ENCODE measurements around the gene ZNF181. TPM values are rescaled to one million over a fixed set of nuclear protein-coding genes. Genes with fewer than 3 reads are reported as not detected.

ZNF181 gene
- total and polyA plus RNA-seq, 2 experiments from 2014 or later, result 11.5 to 14.5 TPM

- Histone ChIP-seq H3K27ac (no peak overlapping the region), H3K4me1 (ENCODE audit: insufficient read depth) (no peaks in the 10 kb centered on the region), H3K79me2 (no peaks in the 10 kb centered on the region), H3K4me3 (no peak overlapping the region), H4K20me1 (ENCODE audit: insufficient read depth, poor library complexity, severe bottlenecking) (no peaks in the 10 kb centered on the region), H2AFZ (no peak overlapping the region), H3K36me3 (replicated peaks; ENCODE audit: insufficient read depth, low read depth) (no peaks in the 10 kb centered on the region), H3K9me2 (replicated peaks; ENCODE audit: insufficient read depth) (no peaks in the 10 kb centered on the region), H3K27me3 (no peaks in the 10 kb centered on the region), H3K4me2 (no peak overlapping the region), H3K9me3 (ENCODE audit: low read depth) (no peaks in the 10 kb centered on the region)
- TF ChIP-seq EZH2 (IDR thresholded peaks at IDR 0.05; ENCODE audit: borderline replicate concordance), result no peak
- TF ChIP-seq CTCF (IDR thresholded peaks at IDR 0.05; ENCODE audit: poor library complexity), result no peak
- TF ChIP-seq EZH2phosphoT487 (IDR thresholded peaks at IDR 0.05; ENCODE audit: low read depth, severe bottlenecking, unreplicated experiment), result no peak
- DNase-seq (ENCODE audit: low spot score), result no peak
- 48% methylated on average over 2 of the region's 2 CpGs for WGBS (ENCODE audit: low lambda C conversion rate, missing lambda C conversion rate)
These were observed 54.0 kb downstream of the ZNF181 start for GRCh38 chr19:34788074-34788473.

GRCh38 chr19:34793565-34793964 lies 59.5 kb downstream of the ZNF181 start:
- H3K4me2 ChIP-seq, result no peak overlapping the region
- no peak for DNase-seq (ENCODE audit: low spot score)

GRCh38 chr19:34794066-34794960 lies 60.3 kb downstream of the ZNF181 start:
- Histone ChIP-seq H3K4me3 (no peak overlapping the region), H3K9me3 (ENCODE audit: low read depth) (no peaks in the 10 kb centered on the region), H3K4me2 (no peak overlapping the region), H2AFZ (no peak overlapping the region), H3K36me3 (replicated peaks; ENCODE audit: insufficient read depth, low read depth) (no peaks in the 10 kb centered on the region), H3K27me3 (no peaks in the 10 kb centered on the region), H3K27ac (no peak overlapping the region), H4K20me1 (ENCODE audit: insufficient read depth, poor library complexity, severe bottlenecking) (no peaks in the 10 kb centered on the region), H3K79me2 (no peaks in the 10 kb centered on the region), H3K4me1 (ENCODE audit: insufficient read depth) (no peaks in the 10 kb centered on the region), H3K9me2 (replicated peaks; ENCODE audit: insufficient read depth) (no peaks in the 10 kb centered on the region)
- DNase-seq (ENCODE audit: low spot score), result no peak
- TF ChIP-seq CTCF (IDR thresholded peaks at IDR 0.05; ENCODE audit: poor library complexity), result no peak
- no peak for TF ChIP-seq EZH2phosphoT487 (IDR thresholded peaks at IDR 0.05; ENCODE audit: low read depth, severe bottlenecking, unreplicated experiment)
- TF ChIP-seq EZH2 (IDR thresholded peaks at IDR 0.05; ENCODE audit: borderline replicate concordance), result no peak
- 62% methylated on average over 9 of the region's 9 CpGs for WGBS (ENCODE audit: low lambda C conversion rate, missing lambda C conversion rate)

More at GRCh38 chr19:34793565-34793964, 59.5 kb downstream of the ZNF181 start:
- Histone ChIP-seq H3K27ac (no peak overlapping the region), H3K9me3 (ENCODE audit: low read depth) (no peaks in the 10 kb centered on the region), H3K9me2 (replicated peaks; ENCODE audit: insufficient read depth) (no peaks in the 10 kb centered on the region), H3K36me3 (replicated peaks; ENCODE audit: insufficient read depth, low read depth) (no peaks in the 10 kb centered on the region), H3K4me1 (ENCODE audit: insufficient read depth) (no peaks in the 10 kb centered on the region), H3K79me2 (no peaks in the 10 kb centered on the region), H3K4me3 (no peak overlapping the region), H4K20me1 (ENCODE audit: insufficient read depth, poor library complexity, severe bottlenecking) (no peaks in the 10 kb centered on the region), H2AFZ (no peak overlapping the region), H3K27me3 (no peaks in the 10 kb centered on the region)
- WGBS (ENCODE audit: low lambda C conversion rate, missing lambda C conversion rate), result 72% methylated on average over 3 of the region's 3 CpGs
- no peak for TF ChIP-seq EZH2 (IDR thresholded peaks at IDR 0.05; ENCODE audit: borderline replicate concordance)
- TF ChIP-seq EZH2phosphoT487 (IDR thresholded peaks at IDR 0.05; ENCODE audit: low read depth, severe bottlenecking, unreplicated experiment), result no peak
- no peak for TF ChIP-seq CTCF (IDR thresholded peaks at IDR 0.05; ENCODE audit: poor library complexity)

Other genes with a start within 250 kb of the ZNF181 start
- 0.04 and 0.13 TPM in 2 replicates for gene SCGB2B2, start 57.1 kb upstream of the ZNF181 start, total RNA-seq
- not detected in 2 replicates for gene SCGB2B2, start 57.1 kb upstream of the ZNF181 start, polyA plus RNA-seq
- gene ZNF302, start 56.6 kb upstream of the ZNF181 start, total RNA-seq, result 29.1 and 34.3 TPM in 2 replicates
- 19.5 and 20.2 TPM in 2 replicates for gene ZNF302, start 56.6 kb upstream of the ZNF181 start, polyA plus RNA-seq
- gene ZNF599, start 39.0 kb downstream of the ZNF181 start, total RNA-seq, result 6.0 and 6.1 TPM in 2 replicates
- gene ZNF599, start 39.0 kb downstream of the ZNF181 start, polyA plus RNA-seq, result 6.2 and 7.6 TPM in 2 replicates
- 3.0 and 3.2 TPM in 2 replicates for gene ZNF30, start 192.7 kb downstream of the ZNF181 start, total RNA-seq
- 1.1 and 1.2 TPM in 2 replicates for gene ZNF30, start 192.7 kb downstream of the ZNF181 start, polyA plus RNA-seq
- gene ZNF792, start 230.0 kb downstream of the ZNF181 start, total RNA-seq, result 9.5 and 10.6 TPM in 2 replicates
- gene ZNF792, start 230.0 kb downstream of the ZNF181 start, polyA plus RNA-seq, result 3.5 and 3.6 TPM in 2 replicates

Data from hepatocyte (in vitro differentiated cells).